Kasumi-1 (cell line): ENCODE measurements around the gene ADAM29.
"Not testable (repeated sequence)": the region's sequence is repeated elsewhere in the genome, so short reads cannot be mapped to it uniquely, and the experiment has no call there.

Source experiments
- DNase-seq, 2 experiments: peaks; one replicate each; lab custom pipeline; 2025; lab: John Stamatoyannopoulos, UW

The ADAM29 gene

DNA sequence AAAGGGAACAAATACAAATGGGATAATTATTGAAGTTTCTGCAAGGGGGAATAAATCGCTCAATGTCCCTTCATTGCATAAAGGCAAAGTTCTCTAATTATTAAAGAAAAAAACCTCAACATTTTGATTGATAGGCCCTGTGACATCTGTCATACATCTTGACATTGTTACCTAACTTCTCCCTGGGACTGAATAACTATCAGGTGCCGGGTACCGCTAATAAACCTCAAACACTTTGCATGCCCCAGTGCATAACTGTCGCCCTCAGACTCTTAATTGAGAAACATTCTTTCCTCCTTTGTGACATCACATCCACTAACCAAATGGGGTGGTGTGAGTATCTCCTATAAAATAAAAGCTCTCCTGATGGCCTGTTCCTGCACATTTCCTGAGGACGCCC lies at the start of gene ADAM29:
Gene ADAM29, plus strand, starts transcription at position 301 of the 400 bp plus-strand sequence. CDS start 57,168 bp downstream, outside the sequence.
- no peak for DNase-seq

- no peak for DNase-seq
These were observed 48.8 kb upstream of the ADAM29 start for GRCh38 chr4:174869339-174869738.

- DNase-seq: no peak
These were observed 47.8 kb upstream of the ADAM29 start for GRCh38 chr4:174870311-174870710.

- DNase-seq: no peak
These were observed 46.8 kb upstream of the ADAM29 start for GRCh38 chr4:174871407-174871806.

GRCh38 chr4:174873146-174873545 lies 45.0 kb upstream of the ADAM29 start:
- DNase-seq: not testable (repeated sequence)

DNA sequence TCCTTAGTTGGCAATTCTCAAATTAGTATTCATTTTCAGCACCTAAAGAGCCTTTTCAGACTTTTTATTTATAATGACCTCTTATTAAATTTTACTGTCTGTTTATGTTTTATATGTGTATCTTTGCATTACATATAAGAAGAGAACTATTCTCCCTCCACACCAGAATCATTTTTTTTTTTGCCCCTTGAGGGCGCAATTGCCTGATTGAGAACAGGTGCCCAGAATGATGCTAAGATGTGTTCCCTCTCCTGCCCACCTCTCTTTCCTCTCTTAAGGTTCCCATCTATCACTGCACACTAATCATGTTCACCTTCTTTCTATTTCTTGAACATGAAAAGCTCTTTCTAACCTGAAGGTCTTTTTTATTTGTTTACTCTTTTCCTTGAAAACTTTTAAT lies 44.2 kb upstream of the ADAM29 start:
- peak; percentile 43 to 64 for DNase-seq

- no peak for DNase-seq
These were observed 43.3 kb upstream of the ADAM29 start for GRCh38 chr4:174874898-174875297.

DNA sequence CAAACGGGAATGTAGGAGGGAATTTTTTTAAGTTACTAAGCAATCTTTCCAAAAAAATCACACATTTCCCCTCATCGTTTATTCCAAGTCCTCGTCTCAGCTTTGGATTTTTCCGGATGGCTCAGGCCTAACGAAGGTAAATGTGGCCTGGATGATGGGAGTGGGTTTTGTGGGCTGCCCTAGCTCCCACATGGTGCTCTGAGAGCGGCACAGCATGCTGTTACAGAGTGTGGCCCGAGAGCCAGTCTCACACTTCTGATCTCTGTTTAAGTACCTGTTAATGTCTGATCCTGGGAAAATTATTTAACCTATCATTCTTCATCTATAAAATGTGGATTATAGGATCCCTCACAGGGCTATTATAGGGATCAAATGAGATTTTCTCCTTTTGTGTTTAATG lies 38.2 kb upstream of the ADAM29 start:
- DNase-seq: no peak

DNA sequence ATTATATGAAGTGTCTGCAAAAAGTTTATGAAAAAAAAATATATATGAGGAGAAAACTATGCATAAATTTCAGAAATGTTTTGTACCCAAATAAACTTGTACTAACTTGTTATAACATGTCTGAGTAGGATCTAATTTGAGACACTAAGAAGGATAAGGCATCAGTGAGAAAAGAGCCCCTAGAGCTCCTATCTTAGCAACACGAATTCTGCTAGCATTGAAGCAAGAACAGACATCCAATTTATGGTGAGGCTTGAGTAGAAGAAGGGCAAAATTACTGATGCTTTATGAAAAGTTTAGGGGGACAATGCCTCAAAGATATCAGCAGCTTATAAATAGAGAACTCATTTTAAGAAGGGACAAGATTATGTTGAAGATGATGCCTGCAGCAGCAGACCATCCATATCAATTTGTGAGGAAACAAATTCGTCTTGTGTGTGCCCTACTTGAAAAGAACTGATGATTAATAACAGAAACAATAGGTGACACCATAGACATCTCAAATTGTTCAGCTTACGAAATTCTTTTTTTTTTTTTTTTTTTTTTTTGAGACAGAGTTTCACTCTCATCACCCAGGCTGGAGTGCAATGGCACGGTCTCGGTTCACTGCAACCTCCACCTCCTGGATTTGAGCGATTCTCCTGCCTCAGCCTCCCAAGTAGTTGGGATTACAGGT lies 35.7 kb upstream of the ADAM29 start:
- no peak for DNase-seq

DNA sequence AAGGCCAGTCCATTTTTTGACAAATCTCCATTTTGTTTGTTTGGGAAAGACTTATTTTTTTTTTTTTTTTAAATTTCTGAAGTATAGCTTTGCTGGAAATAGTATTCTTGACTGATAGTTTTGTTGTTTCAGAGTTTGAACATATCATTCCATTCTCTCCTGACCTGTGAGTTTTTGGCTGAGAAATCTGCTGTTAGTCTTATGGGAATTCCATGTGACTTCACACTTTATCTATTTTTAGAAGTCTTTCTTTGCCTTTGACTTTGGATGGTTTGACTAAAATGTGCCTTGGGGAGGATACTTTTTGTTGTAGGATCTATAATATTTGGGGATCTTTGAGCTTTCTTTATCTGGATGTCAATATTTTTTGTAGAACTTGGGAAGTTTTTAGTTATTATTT lies 10.7 kb upstream of the ADAM29 start:
- no peak for DNase-seq

- no peak for DNase-seq
These were observed 7.9 kb upstream of the ADAM29 start for GRCh38 chr4:174910271-174910670.

GRCh38 chr4:174912919-174913543 lies 5.1 kb upstream of the ADAM29 start:
- DNase-seq: no peak

GRCh38 chr4:174919886-174920423 lies 1.8 kb downstream of the ADAM29 start:
- no peak for DNase-seq

- DNase-seq: no peak
These were observed 8.8 kb downstream of the ADAM29 start for GRCh38 chr4:174926958-174927357.

GRCh38 chr4:174928174-174928573 lies 10.0 kb downstream of the ADAM29 start:
- no peak for DNase-seq

- no peak for DNase-seq
These were observed 10.6 kb downstream of the ADAM29 start for GRCh38 chr4:174928575-174929253.

DNA sequence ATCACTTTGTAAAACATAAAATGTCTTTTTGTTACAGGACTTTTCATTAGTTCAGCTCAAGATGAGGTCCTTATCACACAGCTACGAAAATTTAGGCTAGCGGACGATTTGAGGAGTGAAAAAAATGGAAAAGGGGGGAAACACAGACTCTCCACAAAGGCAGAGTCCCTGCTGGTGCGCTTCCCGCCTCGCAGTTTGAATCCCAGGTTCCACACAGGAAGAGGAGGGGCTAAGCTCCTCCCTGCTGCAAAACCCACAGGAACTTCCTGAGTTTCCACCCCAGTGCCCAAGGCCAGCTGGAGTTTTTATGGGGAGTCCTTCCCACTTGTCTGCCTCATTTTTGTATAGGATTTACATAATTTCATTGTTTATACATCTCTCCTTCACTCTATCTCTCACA lies 11.2 kb downstream of the ADAM29 start:
- no peak for DNase-seq

DNA sequence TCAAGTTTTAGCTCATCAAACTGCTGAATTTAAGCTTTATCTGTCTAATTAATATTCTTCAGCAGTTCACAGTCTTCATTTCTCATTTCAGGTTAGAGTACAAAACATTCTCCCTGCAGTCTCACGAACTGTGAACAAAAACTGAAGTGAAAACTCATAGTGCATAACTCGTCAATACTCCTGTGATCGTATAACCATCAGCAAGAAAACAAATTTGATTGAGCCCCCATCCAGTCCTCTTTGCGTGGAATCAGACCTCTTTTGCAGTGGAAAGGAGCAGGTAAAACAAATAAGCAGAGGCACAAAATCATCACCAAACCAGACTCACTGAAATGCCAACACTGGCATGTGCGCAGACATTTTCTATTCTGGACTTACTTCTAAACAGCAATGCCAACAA lies 12.7 kb downstream of the ADAM29 start:
- no peak for DNase-seq

- DNase-seq: no peak
These were observed 14.9 kb downstream of the ADAM29 start for GRCh38 chr4:174933083-174933482.

GRCh38 chr4:174934360-174934759 lies 16.2 kb downstream of the ADAM29 start:
- DNase-seq: no peak

GRCh38 chr4:174935607-174936006 lies 17.4 kb downstream of the ADAM29 start:
- no peak for DNase-seq

- no peak for DNase-seq
These were observed 21.8 kb downstream of the ADAM29 start for GRCh38 chr4:174940002-174940401.

GRCh38 chr4:174946246-174946645 lies 28.1 kb downstream of the ADAM29 start:
- no peak for DNase-seq
